Fibroblast of skin of right quadriceps (primary cell): ENCODE data around the gene TSKS.

Experiments used
- DNase-seq: peaks from one replicate; pipeline ENCODE4 v3.0.0-alpha.2; 2013

The TSKS gene, protein sequence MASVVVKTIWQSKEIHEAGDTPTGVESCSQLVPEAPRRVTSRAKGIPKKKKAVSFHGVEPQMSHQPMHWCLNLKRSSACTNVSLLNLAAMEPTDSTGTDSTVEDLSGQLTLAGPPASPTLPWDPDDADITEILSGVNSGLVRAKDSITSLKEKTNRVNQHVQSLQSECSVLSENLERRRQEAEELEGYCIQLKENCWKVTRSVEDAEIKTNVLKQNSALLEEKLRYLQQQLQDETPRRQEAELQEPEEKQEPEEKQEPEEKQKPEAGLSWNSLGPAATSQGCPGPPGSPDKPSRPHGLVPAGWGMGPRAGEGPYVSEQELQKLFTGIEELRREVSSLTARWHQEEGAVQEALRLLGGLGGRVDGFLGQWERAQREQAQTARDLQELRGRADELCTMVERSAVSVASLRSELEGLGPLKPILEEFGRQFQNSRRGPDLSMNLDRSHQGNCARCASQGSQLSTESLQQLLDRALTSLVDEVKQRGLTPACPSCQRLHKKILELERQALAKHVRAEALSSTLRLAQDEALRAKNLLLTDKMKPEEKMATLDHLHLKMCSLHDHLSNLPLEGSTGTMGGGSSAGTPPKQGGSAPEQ

GRCh38 chr19:49763230-49763629, at the start of gene TSKS:
TSS of gene TSKS (minus strand) at chr19:49763306. CDS start at chr19:49763247, 59 bp downstream.
- no peak for DNase-seq

- no peak for DNase-seq
These were observed 49.4 kb upstream of the TSKS start for GRCh38 chr19:49812452-49812996.

DNA sequence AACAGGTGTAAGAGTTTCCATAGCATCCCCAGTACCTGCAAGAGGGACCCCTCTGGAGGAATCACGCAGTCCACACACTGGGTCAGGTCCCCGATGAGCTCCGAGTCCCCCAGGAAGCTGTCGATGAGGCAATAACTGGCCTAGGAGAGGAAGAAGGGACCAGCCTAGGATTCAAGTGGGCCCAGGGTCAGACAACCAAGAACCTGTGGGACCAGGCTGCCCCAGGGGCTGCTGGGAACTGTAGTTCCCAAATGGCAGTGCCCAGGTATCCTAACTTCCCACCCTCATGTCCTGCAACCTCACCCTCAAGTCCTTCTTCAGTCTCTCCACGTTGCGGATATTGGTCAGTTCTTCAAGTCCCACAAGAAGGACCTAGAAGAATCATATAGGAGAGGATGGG, 48.2 kb upstream of the TSKS start:
- no peak for DNase-seq

GRCh38 chr19:49809941-49810389, 46.9 kb upstream of the TSKS start:
- no peak for DNase-seq

DNA sequence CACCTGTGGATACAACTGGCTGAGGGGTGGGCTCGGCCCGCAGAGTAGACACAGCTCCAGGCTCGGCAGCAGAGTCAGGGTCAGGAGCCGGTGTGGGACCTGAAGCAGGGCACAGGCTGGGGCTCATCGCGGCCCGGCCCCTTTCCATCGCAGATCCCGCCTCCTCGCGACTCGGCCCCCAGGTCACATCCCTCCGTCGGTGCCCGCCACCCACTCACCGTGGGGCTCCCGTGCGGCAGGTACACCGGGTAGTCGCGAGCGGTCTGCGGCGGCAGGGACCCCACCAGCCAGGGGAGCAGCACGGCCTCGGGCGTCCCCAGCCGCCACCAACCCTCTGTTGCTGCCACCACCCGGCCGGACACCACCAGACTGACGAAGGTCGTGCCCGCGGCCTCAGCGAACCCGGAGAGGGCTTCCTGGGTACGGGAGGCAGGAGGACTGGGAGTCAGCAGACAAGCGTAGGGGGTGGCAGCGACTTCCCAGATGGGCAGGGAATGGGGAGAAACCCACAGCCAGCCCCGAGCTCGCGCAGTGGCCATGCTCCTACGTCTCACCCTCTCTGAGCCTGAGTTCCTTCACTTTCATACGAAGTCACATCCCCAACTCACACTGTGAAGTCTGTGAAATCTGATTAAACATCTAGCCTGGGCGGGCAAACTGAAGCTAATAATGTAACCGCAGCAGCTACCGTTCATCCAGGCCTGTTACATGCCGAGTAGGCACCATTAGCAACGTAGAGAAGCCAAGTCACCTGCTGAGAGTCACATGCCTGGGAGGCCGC, 46.2 kb upstream of the TSKS start:
- DNase-seq = no peak

DNA sequence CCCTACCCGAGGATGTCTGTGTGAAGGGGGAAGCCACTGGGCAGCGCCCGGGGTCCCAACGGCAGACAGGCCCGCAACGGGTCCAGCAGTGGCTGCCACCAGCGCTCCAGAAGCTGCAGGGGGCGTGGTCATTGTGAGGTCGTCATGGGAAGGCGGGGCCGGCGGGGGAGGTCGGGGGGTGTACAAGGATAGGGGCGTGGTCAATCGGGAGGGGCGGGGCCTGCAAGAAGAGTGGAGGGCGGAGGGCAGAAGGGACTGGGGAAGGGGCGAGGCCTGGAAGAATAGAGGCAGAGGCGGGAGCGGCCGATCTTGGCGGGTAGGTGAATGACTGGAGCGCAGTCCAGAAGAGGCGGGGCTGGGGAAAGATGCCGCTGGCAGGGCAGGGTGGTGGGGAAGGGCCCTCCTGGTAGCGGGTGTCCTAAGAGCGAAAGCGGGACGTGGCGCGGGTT, 45.6 kb upstream of the TSKS start:
- peak; percentile 81 for DNase-seq

DNA sequence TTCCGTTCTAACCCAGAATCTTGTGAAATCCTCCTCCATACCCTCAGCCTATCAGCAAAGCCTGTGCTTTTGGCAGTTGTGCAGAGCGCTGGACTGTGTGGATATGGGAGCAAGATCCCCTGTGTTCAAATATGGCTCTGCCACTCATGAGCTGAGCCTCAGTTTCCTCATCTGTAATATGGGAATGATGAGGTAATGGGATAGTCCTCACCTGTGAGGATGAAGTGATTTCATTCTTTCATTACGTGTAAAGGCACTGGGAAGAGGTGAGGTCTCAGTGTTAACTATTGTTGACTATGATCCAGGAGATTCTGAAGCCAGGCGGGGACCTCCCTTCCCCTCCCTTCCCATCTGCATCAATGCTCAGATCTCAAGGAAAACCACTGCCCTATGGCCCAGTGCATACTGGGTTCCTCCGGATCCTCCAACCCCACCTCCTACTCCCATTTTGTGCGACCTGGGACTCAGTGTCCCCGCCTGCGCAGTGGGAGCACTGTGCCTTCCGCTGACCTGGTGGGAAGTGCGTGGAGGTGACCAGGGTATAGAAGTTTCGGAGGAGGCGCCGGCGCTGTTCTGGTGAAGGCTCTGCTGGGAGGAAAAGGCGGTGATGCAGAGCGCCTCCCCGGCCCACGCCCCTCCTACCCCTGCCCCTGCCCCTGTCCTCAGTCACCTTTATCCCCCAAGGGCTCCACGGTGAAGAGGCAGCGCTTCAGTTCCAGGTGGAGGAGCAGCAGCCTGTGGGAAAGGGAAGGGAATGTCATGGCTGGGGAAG, 45.0 kb upstream of the TSKS start:
- DNase-seq = no peak

DNA sequence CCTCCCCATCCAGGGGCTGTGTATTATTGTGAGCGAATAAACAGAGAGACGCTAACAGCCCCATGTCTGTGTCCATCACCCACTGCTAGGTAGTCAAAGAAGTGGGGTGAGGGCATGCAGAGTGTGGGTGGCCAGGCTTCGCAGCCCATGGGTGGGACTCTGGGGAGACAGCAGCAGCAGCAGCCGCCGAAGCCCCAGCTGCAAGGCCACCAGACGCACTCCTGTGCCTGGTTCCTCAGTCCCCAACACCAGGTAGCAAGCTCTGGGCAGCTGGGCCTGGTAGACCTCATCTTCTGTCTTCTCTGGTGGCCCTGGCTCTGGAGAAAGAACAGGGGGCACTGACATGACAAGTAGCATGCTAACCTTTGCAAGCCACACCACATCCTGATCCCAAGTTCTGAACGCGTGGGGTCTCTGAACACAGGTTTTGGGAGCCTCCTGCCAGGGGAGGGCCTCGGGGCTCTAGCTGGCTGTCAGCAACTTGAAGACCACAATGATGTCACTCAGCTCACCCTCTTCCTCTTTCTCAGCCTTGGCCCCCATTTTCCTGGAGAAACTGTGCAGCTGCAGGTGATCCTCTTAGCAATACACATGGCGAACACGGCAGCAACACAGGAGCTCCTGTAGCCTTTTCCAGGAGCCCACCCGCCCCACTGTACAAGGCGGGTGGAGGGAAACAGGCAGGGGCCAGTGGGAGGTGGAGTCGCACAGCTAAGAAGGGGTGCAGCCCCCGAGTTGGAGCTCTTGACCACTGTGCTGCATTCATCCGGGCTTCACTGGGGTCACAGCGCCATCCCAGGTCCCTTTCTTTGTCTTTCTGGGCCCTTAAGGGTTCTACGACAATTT, 44.2 kb upstream of the TSKS start:
- no peak for DNase-seq

- no peak for DNase-seq
These were observed 43.5 kb upstream of the TSKS start for GRCh38 chr19:49806620-49806959.

GRCh38 chr19:49805822-49806619, 42.9 kb upstream of the TSKS start:
- DNase-seq = no peak

- DNase-seq = no peak
These were observed 40.4 kb upstream of the TSKS start for GRCh38 chr19:49803529-49803856.

GRCh38 chr19:49802836-49803528, 39.9 kb upstream of the TSKS start:
- DNase-seq = no peak

GRCh38 chr19:49801966-49802661, 39.0 kb upstream of the TSKS start:
- peak; percentile 92 for DNase-seq

GRCh38 chr19:49801401-49801888, 38.3 kb upstream of the TSKS start:
- no peak for DNase-seq

- DNase-seq = no peak
These were observed 37.7 kb upstream of the TSKS start for GRCh38 chr19:49800771-49801170.

DNA sequence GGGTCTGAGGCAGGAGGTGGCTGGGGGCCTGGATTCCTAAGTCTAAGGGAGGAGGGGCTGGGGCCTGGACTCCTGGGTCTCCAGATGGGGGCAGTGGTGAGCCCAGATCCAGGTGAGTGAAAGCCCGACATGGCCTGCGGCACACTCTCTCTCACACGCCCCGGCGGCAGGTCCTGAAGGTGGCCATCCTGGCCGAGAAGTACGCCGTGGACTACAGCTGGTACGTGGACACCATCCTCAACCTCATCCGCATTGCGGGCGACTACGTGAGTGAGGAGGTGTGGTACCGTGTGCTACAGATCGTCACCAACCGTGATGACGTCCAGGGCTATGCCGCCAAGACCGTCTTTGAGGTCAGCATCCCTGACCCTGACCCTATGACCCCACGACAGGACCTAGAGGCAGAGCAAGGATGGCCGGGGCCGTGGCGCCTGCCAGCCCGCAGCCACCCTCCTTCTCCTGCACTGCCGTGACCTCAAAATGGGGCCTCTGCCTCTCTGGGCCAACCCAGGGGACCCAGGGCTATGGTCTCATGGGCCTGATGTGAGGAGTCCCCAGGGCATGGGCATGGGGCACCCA, 36.8 kb upstream of the TSKS start:
- DNase-seq = no peak

- DNase-seq = no peak
These were observed 36.2 kb upstream of the TSKS start for GRCh38 chr19:49799271-49799797.

DNA sequence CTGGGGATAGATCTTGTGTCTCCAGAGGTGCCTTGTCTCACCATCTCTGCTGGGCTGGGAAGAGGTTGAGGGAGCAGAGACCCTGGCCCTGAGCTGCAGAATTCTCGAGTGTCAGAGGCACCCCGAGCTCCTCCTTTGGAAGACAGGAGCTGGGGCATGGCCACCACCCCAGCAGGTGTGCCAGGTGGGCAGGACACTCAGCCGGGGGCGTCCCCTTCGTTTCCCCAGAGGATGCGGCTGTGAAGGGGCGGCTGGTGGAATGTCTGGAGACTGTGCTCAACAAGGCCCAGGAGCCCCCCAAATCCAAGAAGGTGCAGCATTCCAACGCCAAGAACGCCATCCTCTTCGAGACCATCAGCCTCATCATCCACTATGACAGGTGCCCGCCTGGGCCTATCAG, 35.5 kb upstream of the TSKS start:
- no peak for DNase-seq

- no peak for DNase-seq
These were observed 32.5 kb upstream of the TSKS start for GRCh38 chr19:49795615-49796014.
